WI38 (cell line): ENCODE data around the gene COL17A1.
A peak's percentile ranks its signal among the peaks of the same experiment; 100 is the strongest.

Experiments used
- H3K4me3 ChIP-seq: 2 replicates; pipeline ENCODE4 v1.5.1; 2011; ENCODE audit warnings: low read depth, mild to moderate bottlenecking, control low read depth, low read length
- CTCF ChIP-seq: IDR thresholded peaks from 2 replicates; pipeline ENCODE4 v1.5.1; 2012; ENCODE audit warnings: low read depth, mild to moderate bottlenecking, control low read depth, low read length

COL17A1 gene

GRCh38 chr10:104045151-104046089 lies 40.3 kb downstream of the COL17A1 start:
- H3K4me3 ChIP-seq = no peak overlapping the region
- TF ChIP-seq CTCF = peak; percentile 83

GRCh38 chr10:104043854-104044253 lies 41.8 kb downstream of the COL17A1 start:
- no peak overlapping the region for H3K4me3 ChIP-seq
- no peak for TF ChIP-seq CTCF

- no peak for TF ChIP-seq CTCF
- no peak overlapping the region for H3K4me3 ChIP-seq
Observed at GRCh38 chr10:104043185-104043830, 42.4 kb downstream of the COL17A1 start.

GRCh38 chr10:104041891-104042535 lies 43.7 kb downstream of the COL17A1 start:
- no peak for TF ChIP-seq CTCF
- no peak overlapping the region for H3K4me3 ChIP-seq

- H3K4me3 ChIP-seq = no peak overlapping the region
- TF ChIP-seq CTCF = no peak
Observed at GRCh38 chr10:104040862-104041789, 44.6 kb downstream of the COL17A1 start.

GRCh38 chr10:104040382-104040781 lies 45.3 kb downstream of the COL17A1 start:
- no peak for TF ChIP-seq CTCF
- no peak overlapping the region for H3K4me3 ChIP-seq
